DOHH2 (cell line): ENCODE results near the gene CES2.

Experiments used
- CTCF ChIP-seq: fragments of 200-600 bp; sonication (generic); IDR thresholded peaks from one replicate; pipeline ENCODE4 v1.5.1; 2014; ENCODE audit warnings: antibody characterized with exemption, mild to moderate bottlenecking, low read depth, low read length; ENCODE audit not compliant: poor library complexity, severe bottlenecking
- EZH2phosphoT487 ChIP-seq: fragments of 200-600 bp; sonication (generic); IDR thresholded peaks from 2 replicates; pipeline ENCODE4 v1.6.1; 2017; ENCODE audit warnings: borderline replicate concordance, mild to moderate bottlenecking, antibody characterized with exemption, low read length, moderate library complexity, mixed read lengths

- TF ChIP-seq CTCF (no peak), EZH2phosphoT487 (no peak)
Observed at GRCh38 chr16:66921729-66922450, 13.4 kb upstream of the CES2 start.
